Measurements from ENCODE around the gene PDK4. TPM values are rescaled to one million over a fixed set of nuclear protein-coding genes. Genes with fewer than 3 reads are reported as not detected.

Gene PDK4
- total and polyA plus RNA-seq, 9 of the 15 experiments (the other 6 are each of a cell fraction or from before 2014, with no cell fraction given): 0.03 to 0.24 (median 0.08) TPM; not detected in 2

- TF ChIP-seq BRD9 (IDR thresholded peaks at IDR 0.05; ENCODE audit: low read depth, partially characterized antibody): no peak
- no peak for TF ChIP-seq ZBTB34 (CRISPR knock-in tag; IDR thresholded peaks at IDR 0.05)
- TF ChIP-seq THAP7 (CRISPR knock-in tag; IDR thresholded peaks at IDR 0.05): no peak
- no peak for TF ChIP-seq ZNF609 (CRISPR knock-in tag; IDR thresholded peaks at IDR 0.05; ENCODE audit: borderline replicate concordance)
- no peak for TF ChIP-seq FOS (IDR thresholded peaks at IDR 0.05; ENCODE audit: extremely low read depth, insufficient read length)
- TF ChIP-seq ARNT (IDR thresholded peaks at IDR 0.05): no peak
- TF ChIP-seq ZNF280A (IDR thresholded peaks at IDR 0.05; ENCODE audit: low read depth, partially characterized antibody): no peak
Measured at GRCh38 chr7:95556777-95557176, 39.5 kb downstream of the PDK4 start (continued).

Measured in K562 (cell line).